ENCODE data around the gene OR10AD1.

OR10AD1 gene

GRCh38 chr12:48198672-48198971 is 4.5 kb downstream of the OR10AD1 start:
- DNase-seq (ENCODE audit: extremely low read depth, low read depth) = no peak
- no peak for TF ChIP-seq CTCF (IDR thresholded peaks at IDR 0.05; ENCODE audit: low read depth, low read length)

- no peak; the same call in 1 of the 2 replicates for TF ChIP-seq CTCF (IDR thresholded peaks at IDR 0.05; ENCODE audit: low read depth, low read length)
- peak; percentile 87 for DNase-seq (ENCODE audit: extremely low read depth, low read depth)
These were observed 5.0 kb downstream of the OR10AD1 start for GRCh38 chr12:48197971-48198671.

GRCh38 chr12:48197549-48197970 is 5.5 kb downstream of the OR10AD1 start:
- DNase-seq (ENCODE audit: extremely low read depth, low read depth) = no peak
- peak; percentile 51 for TF ChIP-seq CTCF (IDR thresholded peaks at IDR 0.05; ENCODE audit: low read depth, low read length)

GRCh38 chr12:48194799-48195201 is 8.3 kb downstream of the OR10AD1 start:
- DNase-seq (ENCODE audit: extremely low read depth, low read depth) = no peak
- TF ChIP-seq CTCF (IDR thresholded peaks at IDR 0.05; ENCODE audit: low read depth, low read length) = no peak

- no peak for TF ChIP-seq CTCF (IDR thresholded peaks at IDR 0.05; ENCODE audit: low read depth, low read length)
- DNase-seq (ENCODE audit: extremely low read depth, low read depth) = no peak
These were observed 9.5 kb downstream of the OR10AD1 start for GRCh38 chr12:48193623-48194022.

- TF ChIP-seq CTCF (IDR thresholded peaks at IDR 0.05; ENCODE audit: low read depth, low read length) = no peak
- DNase-seq (ENCODE audit: extremely low read depth, low read depth) = no peak
These were observed 10.2 kb downstream of the OR10AD1 start for GRCh38 chr12:48192861-48193260.

- no peak for TF ChIP-seq CTCF (IDR thresholded peaks at IDR 0.05; ENCODE audit: low read depth, low read length)
- no peak for DNase-seq (ENCODE audit: extremely low read depth, low read depth)
These were observed 12.0 kb downstream of the OR10AD1 start for GRCh38 chr12:48191096-48191495.

Data from AG09319 (cell line).